Adrenal gland (tissue), 19 donors: ENCODE results near the gene CNTNAP2. TPM values are rescaled to one million over a fixed set of nuclear protein-coding genes. Genes with fewer than 3 reads are reported as not detected.

ENCODE experiments used
- DNase-seq, 7 donors: peaks; one replicate each; pipeline ENCODE4 v3.0.0-alpha.2; 2019 to 2020
- H3K27ac ChIP-seq, 5 donors: fragments of 200-600 bp; sonication (generic) in 4 of 5; 1 replicate in 3 of 5; 2 replicates in 2 of 5; pipeline versions ENCODE4 v1.5.1 to v1.8.0; 2016 to 2020; ENCODE audit warnings: mild to moderate bottlenecking in 1 of 5
- H3K27me3 ChIP-seq: fragments of 200-600 bp; 2 replicates; pipeline ENCODE4 v1.8.0; 2021
- H3K36me3 ChIP-seq, 2 donors: fragments of 200-600 bp; replicated peaks in 1 of 2; 1 replicate in 1 of 2; 2 replicates in 1 of 2; pipeline versions ENCODE4 v1.5.1 to v1.8.0; 2018 to 2022
- H3K4me1 ChIP-seq, 2 donors: fragments of 200-600 bp; replicated peaks in 1 of 2; 1 replicate in 1 of 2; 2 replicates in 1 of 2; pipeline versions ENCODE4 v1.5.1 to v1.8.0; 2018 to 2021
- H3K4me3 ChIP-seq, 4 donors: fragments of 200-600 bp; sonication (generic) in 3 of 4; one replicate each; pipeline ENCODE4 v1.5.1; 2016 to 2018
- H3K9me3 ChIP-seq, 3 donors: fragments of 200-600 bp; sonication (generic) in 1 of 3; replicated peaks in 1 of 3; 1 replicate in 2 of 3; 2 replicates in 1 of 3; pipeline versions ENCODE4 v1.5.1 to v1.8.0; 2016 to 2021
- CTCF ChIP-seq, 6 experiments: fragments of 450-650 bp in 4 of 6; fragments of 200-600 bp in 2 of 6; sonication (generic) in 1 of 6; IDR thresholded peaks; 1 replicate in 5 of 6; 2 replicates in 1 of 6; pipeline versions ENCODE4 v1.5.1 to v1.8.0; 2016 to 2021; ENCODE audit warnings: antibody characterized with exemption in 6 of 6, mild to moderate bottlenecking in 2 of 6, moderate library complexity in 1 of 6
- POLR2A ChIP-seq, 2 donors: fragments of 450-650 bp; IDR thresholded peaks; one replicate each; pipeline ENCODE4 v1.6.1; 2017; ENCODE audit warnings: antibody characterized with exemption in 2 of 2, mild to moderate bottlenecking in 2 of 2, moderate library complexity in 1 of 2
- WGBS, 4 donors: extraction: QIAGEN DNeasy Blood & Tissue Kit in 2 of 4; methylation state at CpG; one replicate each; pipeline versions ENCODE4 v1.1.5 to v1.1.7; 2013 to 2017; 5-methylcytosine and 5-hydroxymethylcytosine counted together
- intact Hi-C, 2 donors: fragments of 100-400 bp; cut with DNase I; formaldehyde crosslinking; loops; one replicate each; pipeline versions ENCODE4 v1.14.1 to v1.15.0; 2022 to 2023
- long read RNA-seq, 10 donors: library from polyadenylated mRNA in 3 of 10; unstranded in 2 of 10; stranded (forward) in 1 of 10; transcript quantifications; one replicate each; pipeline ENCODE4 v2.0.0 and lab custom pipeline, GENCODE V29; 2021 to 2026
- polyA plus RNA-seq, 3 donors: library from polyadenylated mRNA; stranded (reverse); fragments of 200-250 nt in 2 of 3; fragments of 350-450 nt in 1 of 3; fragmentation: Illumina TruSeq in 1 of 3; extraction: RNeasy Lipid Tissue Mini Kit (QIAGEN cat#74804) in 1 of 3; gene quantifications; one replicate each; pipeline ENCODE4 v1.2.3, GENCODE V29; 2013 to 2014
- total RNA-seq, 9 donors: library from RNA; depleted of rRNA in 4 of 9; stranded (reverse); fragments of >200 nt in 4 of 9; fragments of 120-200 nt in 1 of 9; fragmentation: NEBNext Ultra II Directional in 1 of 9; extraction: Animal tissue kit (Norgen Biotek cat#: 25700) in 1 of 9; gene quantifications; one replicate each; pipeline versions ENCODE4 v1.1.0 to v1.2.4, GENCODE V29; 2013 to 2023
- donor health status: healthy with polysubstance abuse.
- donor health status: Bipolar disorder and iron deficiency.
- donor health status: DM: yes; HTN: yes; CAD: no.
- donor health status: DM: no; HTN: no; CAD: no.
- donor health status: DM: no; HTN: no; CAD: no.
- donor health status: DM: yes; HTN: yes; CAD: no.

CNTNAP2 gene
- total RNA-seq (1 to 10 TPM in 5 of 9 donors, under 1 TPM in 2, not detected in 2; 0.14 to 6.3 (median 2.6) TPM), polyA plus RNA-seq (1 to 10 TPM in 2 of 3 donors, under 1 TPM in 1; 0.40 to 3.8 (median 1.0) TPM)
- long read RNA-seq, donor 1, full-length matches to known transcripts, result 2 of 2 reads
- long read RNA-seq, donor 1, partial matches to known transcripts, result 0 of 2 reads
- long read RNA-seq, donor 1, other reads (novel, unspliced or antisense), result 0 of 2 reads
- long read RNA-seq, donor 2, result 0 reads
- long read RNA-seq, donor 3, full-length matches to known transcripts, result 1 of 1 reads
- long read RNA-seq, donor 3, partial matches to known transcripts, result 0 of 1 reads
- long read RNA-seq, donor 3, other reads (novel, unspliced or antisense), result 0 of 1 reads
- long read RNA-seq, donor 4, result 0 reads
- long read RNA-seq, donor 5, result 0 reads
- long read RNA-seq, donor 6, result 0 reads
- long read RNA-seq, donor 7, full-length matches to known transcripts, result 2 of 2 reads
- long read RNA-seq, donor 7, partial matches to known transcripts, result 0 of 2 reads
- long read RNA-seq, donor 7, other reads (novel, unspliced or antisense), result 0 of 2 reads
- long read RNA-seq, donor 8, full-length matches to known transcripts, result 1 of 1 reads
- long read RNA-seq, donor 8, partial matches to known transcripts, result 0 of 1 reads
- long read RNA-seq, donor 8, other reads (novel, unspliced or antisense), result 0 of 1 reads
- long read RNA-seq, donor 9, result 0 reads
- long read RNA-seq, donor 10, result 0 reads

GRCh38 chr7:146116521-146117222 is at the start of gene CNTNAP2:
Gene CNTNAP2 (plus strand): TSS chr7:146116801. CDS start chr7:146116877, 76 bp downstream.
- TF ChIP-seq CTCF (IDR thresholded peaks at IDR 0.05) (no peak), POLR2A (IDR thresholded peaks at IDR 0.05) (no peak)
- 0 to 1% (median 1%) methylated on average over 6 to 42 of the region's 42 CpGs for WGBS, 4 donors
- Histone ChIP-seq H3K9me3 (no peaks in the 10 kb centered on the region), H3K36me3 (no peaks in the 10 kb centered on the region), H3K4me3 (peak within 1 kb of the TSS in 2 of 4 donors; percentile 8 to 50), H3K27ac (no peak within 1 kb of the TSS), H3K27me3 (peaks cover 22% of the 10 kb centered on the region), H3K4me1 (peaks cover 9 to 10% of the 10 kb centered on the region in 2 donors)
- peak in 2 of 7 donors; percentile 13 to 51 for DNase-seq
- intact Hi-C loops, result no loop called here

- Histone ChIP-seq H3K4me3 (no peak overlapping the region), H3K4me1 (no peaks in the 10 kb centered on the region), H3K27me3 (no peaks in the 10 kb centered on the region), H3K9me3 (no peaks in the 10 kb centered on the region), H3K36me3 (no peaks in the 10 kb centered on the region), H3K27ac (no peak overlapping the region)
- no peak for DNase-seq
- TF ChIP-seq POLR2A (IDR thresholded peaks at IDR 0.05) (no peak), CTCF (IDR thresholded peaks at IDR 0.05) (no peak)
- intact Hi-C loops, result no loop called here
- WGBS, 4 donors, result 36 to 50% (median 38%) methylated on average over 3 of the region's 3 CpGs
Observed at GRCh38 chr7:146067880-146068279, 48.7 kb upstream of the CNTNAP2 start.

- no peaks in the 10 kb centered on the region for H3K27me3 ChIP-seq
- H3K4me3 ChIP-seq, result no peak overlapping the region
- H3K36me3 ChIP-seq, result no peaks in the 10 kb centered on the region
- no peaks in the 10 kb centered on the region for H3K4me1 ChIP-seq
- 61 to 66% (median 64%) methylated on average over 4 to 6 of the region's 6 CpGs for WGBS, 4 donors
- DNase-seq, result no peak
- H3K9me3 ChIP-seq, result no peaks in the 10 kb centered on the region
- TF ChIP-seq POLR2A (IDR thresholded peaks at IDR 0.05), result no peak
- no peak for TF ChIP-seq CTCF (IDR thresholded peaks at IDR 0.05)
- intact Hi-C loops, result no loop called here
- no peak overlapping the region for H3K27ac ChIP-seq
Observed at GRCh38 chr7:146074195-146074765, 42.3 kb upstream of the CNTNAP2 start.

- no peaks in the 10 kb centered on the region for H3K36me3 ChIP-seq
- H3K4me3 ChIP-seq, result no peak overlapping the region
- intact Hi-C loops, result no loop called here
- TF ChIP-seq POLR2A (IDR thresholded peaks at IDR 0.05) (no peak), CTCF (IDR thresholded peaks at IDR 0.05) (no peak)
- 15 to 47% (median 47%) methylated on average over 2 of the region's 2 CpGs for WGBS, 4 donors
- no peaks in the 10 kb centered on the region for H3K4me1 ChIP-seq
- no peak overlapping the region for H3K27ac ChIP-seq
- DNase-seq, result no peak
- H3K27me3 ChIP-seq, result no peaks in the 10 kb centered on the region
- H3K9me3 ChIP-seq, result no peaks in the 10 kb centered on the region
Observed at GRCh38 chr7:146076344-146076743, 40.3 kb upstream of the CNTNAP2 start.
